NCI-H2029 treated with DMSO at 0.1 percent for 48 hours (cell line): ENCODE measurements around the gene ADGRV1.
"Not testable (repeated sequence)": the region's sequence is repeated elsewhere in the genome, so short reads cannot be mapped to it uniquely, and the experiment has no call there.

Source experiments
- DNase-seq: peaks from one replicate; lab custom pipeline; 2025; lab: John Stamatoyannopoulos, UW

ADGRV1 gene

GRCh38 chr5:90598293-90598692 is 39.7 kb downstream of the ADGRV1 start:
- no peak for DNase-seq

GRCh38 chr5:90600307-90600706 is 41.7 kb downstream of the ADGRV1 start:
- not testable (repeated sequence) for DNase-seq

- no peak for DNase-seq
Observed at GRCh38 chr5:90601468-90601867, 42.9 kb downstream of the ADGRV1 start.

- DNase-seq: no peak
Observed at GRCh38 chr5:90602681-90603080, 44.1 kb downstream of the ADGRV1 start.

GRCh38 chr5:90606539-90606938 is 47.9 kb downstream of the ADGRV1 start:
- no peak for DNase-seq

- no peak for DNase-seq
Observed at GRCh38 chr5:90612919-90613318, 54.3 kb downstream of the ADGRV1 start.

GRCh38 chr5:90613459-90613858 is 54.9 kb downstream of the ADGRV1 start:
- no peak for DNase-seq

GRCh38 chr5:90613918-90614504 is 55.4 kb downstream of the ADGRV1 start:
- no peak for DNase-seq

GRCh38 chr5:90615355-90615754 is 56.8 kb downstream of the ADGRV1 start:
- DNase-seq: no peak

GRCh38 chr5:90618071-90618470 is 59.5 kb downstream of the ADGRV1 start:
- DNase-seq: no peak

- DNase-seq: not testable (repeated sequence)
Observed at GRCh38 chr5:90619762-90620161, 61.2 kb downstream of the ADGRV1 start.

- DNase-seq: no peak
Observed at GRCh38 chr5:90621848-90622247, 63.3 kb downstream of the ADGRV1 start.

- DNase-seq: no peak
Observed at GRCh38 chr5:90626493-90626892, 67.9 kb downstream of the ADGRV1 start.

GRCh38 chr5:90628492-90628891 is 69.9 kb downstream of the ADGRV1 start:
- no peak for DNase-seq

- no peak for DNase-seq
Observed at GRCh38 chr5:90632791-90633190, 74.2 kb downstream of the ADGRV1 start.

GRCh38 chr5:90636948-90637347 is 78.4 kb downstream of the ADGRV1 start:
- no peak for DNase-seq

- no peak for DNase-seq
Observed at GRCh38 chr5:90637731-90638130, 79.1 kb downstream of the ADGRV1 start.

- no peak for DNase-seq
Observed at GRCh38 chr5:90638878-90639277, 80.3 kb downstream of the ADGRV1 start.

- DNase-seq: no peak
Observed at GRCh38 chr5:90640484-90641059, 82.0 kb downstream of the ADGRV1 start.

- no peak for DNase-seq
Observed at GRCh38 chr5:90641528-90641927, 82.9 kb downstream of the ADGRV1 start.

GRCh38 chr5:90642706-90643229 is 84.2 kb downstream of the ADGRV1 start:
- no peak for DNase-seq

GRCh38 chr5:90644132-90644531 is 85.5 kb downstream of the ADGRV1 start:
- DNase-seq: no peak

- no peak for DNase-seq
Observed at GRCh38 chr5:90645024-90645610, 86.5 kb downstream of the ADGRV1 start.

- no peak for DNase-seq
Observed at GRCh38 chr5:90650767-90651166, 92.2 kb downstream of the ADGRV1 start.
